Fibroblast of villous mesenchyme (primary cell): ENCODE measurements around the gene EXT2. TPM values are rescaled to one million over a fixed set of nuclear protein-coding genes. Genes with fewer than 3 reads are reported as not detected.

ENCODE experiments used
- DNase-seq: peaks from one replicate; pipeline ENCODE4 v3.0.0-alpha.2; 2010; ENCODE audit warnings: low read depth
- H3K4me3 ChIP-seq: 2 replicates; pipeline ENCODE4 v1.5.1; 2011; ENCODE audit warnings: low read depth, mild to moderate bottlenecking, low read length
- total RNA-seq: library from RNA; depleted of rRNA; stranded (reverse); fragments of >200 nt; gene quantifications from 2 replicates; pipeline ENCODE4 v1.2.3, GENCODE V29; 2012
- TF ChIP-seq, protein P1 (sequence below): IDR thresholded peaks from 2 replicates; pipeline ENCODE4 v1.5.1; 2012; ENCODE audit warnings: low read depth, mild to moderate bottlenecking, low read length; ENCODE audit not compliant: insufficient read depth

Gene EXT2
- total RNA-seq, 1 donor: 161 TPM

DNA sequence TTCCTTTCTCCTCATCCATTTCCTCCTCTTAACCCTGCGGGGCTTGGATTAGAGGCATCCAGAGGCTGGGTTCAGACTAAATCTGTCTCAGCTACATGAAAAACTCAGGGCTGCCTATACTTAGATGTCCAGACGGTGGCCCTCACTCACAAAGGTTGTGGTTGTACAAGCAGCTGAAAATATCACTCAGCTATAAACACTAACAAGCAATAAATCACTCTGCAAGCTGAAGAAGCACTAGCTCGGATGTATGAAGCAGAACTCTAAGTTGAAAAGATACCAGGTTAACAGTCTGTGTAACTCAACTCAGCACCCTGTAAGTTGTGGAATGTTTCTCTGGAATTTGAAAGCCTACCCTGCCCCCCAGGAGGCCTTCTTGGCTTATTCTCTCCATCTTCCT is 82.9 kb downstream of the EXT2 start:
- no peak overlapping the region for H3K4me3 ChIP-seq
- TF ChIP-seq, protein P1, sequence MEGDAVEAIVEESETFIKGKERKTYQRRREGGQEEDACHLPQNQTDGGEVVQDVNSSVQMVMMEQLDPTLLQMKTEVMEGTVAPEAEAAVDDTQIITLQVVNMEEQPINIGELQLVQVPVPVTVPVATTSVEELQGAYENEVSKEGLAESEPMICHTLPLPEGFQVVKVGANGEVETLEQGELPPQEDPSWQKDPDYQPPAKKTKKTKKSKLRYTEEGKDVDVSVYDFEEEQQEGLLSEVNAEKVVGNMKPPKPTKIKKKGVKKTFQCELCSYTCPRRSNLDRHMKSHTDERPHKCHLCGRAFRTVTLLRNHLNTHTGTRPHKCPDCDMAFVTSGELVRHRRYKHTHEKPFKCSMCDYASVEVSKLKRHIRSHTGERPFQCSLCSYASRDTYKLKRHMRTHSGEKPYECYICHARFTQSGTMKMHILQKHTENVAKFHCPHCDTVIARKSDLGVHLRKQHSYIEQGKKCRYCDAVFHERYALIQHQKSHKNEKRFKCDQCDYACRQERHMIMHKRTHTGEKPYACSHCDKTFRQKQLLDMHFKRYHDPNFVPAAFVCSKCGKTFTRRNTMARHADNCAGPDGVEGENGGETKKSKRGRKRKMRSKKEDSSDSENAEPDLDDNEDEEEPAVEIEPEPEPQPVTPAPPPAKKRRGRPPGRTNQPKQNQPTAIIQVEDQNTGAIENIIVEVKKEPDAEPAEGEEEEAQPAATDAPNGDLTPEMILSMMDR: peak; percentile 14
- peak; percentile 71 for DNase-seq

DNA sequence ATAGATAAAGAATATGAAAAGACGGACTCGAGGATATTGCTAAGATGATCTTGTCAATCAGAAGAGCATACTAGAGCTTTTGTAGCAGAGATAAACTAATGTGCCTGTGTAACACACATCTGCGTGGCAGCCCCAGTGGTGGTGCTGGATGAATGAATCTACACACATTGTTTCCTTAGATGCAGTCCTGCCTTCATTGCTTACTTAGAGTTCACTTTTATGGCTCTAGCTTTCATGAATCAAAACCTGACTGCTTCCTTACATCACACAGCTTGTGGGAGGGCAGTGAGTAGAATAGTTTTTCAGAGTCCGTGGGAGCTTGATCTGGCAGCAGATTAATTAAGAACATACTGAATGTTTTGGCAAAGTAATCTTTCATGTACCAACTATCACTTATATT is 83.7 kb downstream of the EXT2 start:
- no peak overlapping the region for H3K4me3 ChIP-seq
- TF ChIP-seq, protein P1: no peak
- DNase-seq: peak; percentile 61

DNA sequence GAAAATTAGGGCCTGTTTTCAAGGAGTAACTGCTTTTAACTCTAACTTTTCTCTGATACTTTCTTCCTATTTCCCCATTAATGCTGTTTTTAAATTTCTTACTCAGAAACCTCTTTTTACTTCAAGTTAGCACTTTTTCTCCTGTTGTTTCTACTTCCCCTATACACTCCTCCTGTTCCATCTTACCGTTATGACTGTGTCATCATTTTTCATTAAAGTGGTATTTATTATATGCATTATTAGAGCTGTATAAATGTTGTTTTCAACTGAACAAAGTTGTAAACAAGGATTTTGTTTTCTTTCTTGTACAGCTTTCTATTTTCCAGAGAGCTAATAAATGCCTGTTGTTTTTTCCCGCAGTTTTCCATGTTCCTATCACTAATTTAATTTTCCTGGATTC is 84.6 kb downstream of the EXT2 start:
- no peak for DNase-seq
- H3K4me3 ChIP-seq: no peak overlapping the region
- TF ChIP-seq, protein P1: no peak

DNA sequence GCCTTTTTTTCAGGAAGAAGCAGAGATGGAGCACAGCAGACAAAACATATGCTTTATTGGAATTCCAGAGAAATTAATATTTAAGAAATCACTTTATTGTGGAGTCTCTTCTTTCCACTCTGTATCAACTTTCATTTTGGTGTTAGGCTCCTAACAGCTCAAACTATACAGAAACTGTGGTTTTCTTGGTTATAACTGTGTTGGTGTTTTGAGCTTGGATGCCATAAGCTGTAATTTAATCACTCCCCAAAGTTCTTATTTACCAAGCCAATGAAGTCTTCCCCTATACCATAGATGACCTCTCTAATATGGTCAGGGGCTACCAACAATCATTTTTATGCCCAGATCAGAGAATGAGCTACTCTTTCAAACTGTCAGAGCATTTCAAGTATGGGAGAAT is 90.0 kb downstream of the EXT2 start:
- TF ChIP-seq, protein P1: no peak
- H3K4me3 ChIP-seq: no peak overlapping the region
- no peak for DNase-seq

DNA sequence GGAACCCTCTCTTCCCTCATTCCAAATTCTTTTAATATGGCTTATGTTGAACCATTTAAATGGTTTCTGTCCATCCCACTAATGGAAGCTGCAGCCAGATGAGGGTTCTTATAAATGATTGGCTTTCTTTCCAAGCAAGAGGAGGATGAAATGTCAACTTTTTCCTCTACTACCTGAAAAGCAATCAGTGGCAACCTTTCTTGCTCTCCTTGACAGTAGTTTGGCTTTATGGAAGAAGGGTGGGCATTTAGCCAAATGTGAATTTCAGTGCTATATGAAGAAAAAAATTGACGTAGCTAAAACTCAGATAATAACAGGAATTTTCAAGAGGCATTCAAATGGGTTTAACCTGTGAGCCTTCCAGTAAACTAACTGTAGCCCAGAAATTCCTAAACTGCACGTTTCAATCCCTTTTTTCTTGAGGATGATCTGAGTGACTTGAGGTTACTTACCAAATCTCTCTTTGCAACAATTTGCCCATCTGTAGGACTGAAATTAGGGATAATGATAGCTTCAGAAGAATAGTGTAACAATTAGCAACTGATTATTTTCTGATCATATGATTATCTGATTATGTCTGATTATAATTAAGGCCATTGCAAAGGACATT is 90.9 kb downstream of the EXT2 start:
- DNase-seq: no peak
- H3K4me3 ChIP-seq: no peak overlapping the region
- TF ChIP-seq, protein P1: no peak

DNA sequence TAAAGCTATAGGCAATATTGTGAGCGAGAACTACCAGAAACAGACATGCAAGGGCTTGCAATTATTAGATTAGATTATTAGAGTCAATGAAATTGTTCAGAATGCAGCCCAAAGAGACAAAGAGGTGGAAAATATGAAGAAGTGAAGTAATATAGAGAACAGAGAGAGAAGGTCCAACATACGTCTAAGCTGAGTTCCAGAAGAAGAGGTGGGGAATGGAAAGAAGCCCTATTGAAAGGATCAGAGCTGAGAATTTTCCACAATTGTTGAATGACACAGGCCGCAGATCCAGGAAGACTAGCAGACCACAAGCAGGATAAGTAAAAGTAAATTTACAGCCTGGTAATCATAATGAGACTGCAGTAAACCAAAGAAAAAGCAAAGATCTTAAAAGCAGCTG is 93.2 kb downstream of the EXT2 start:
- H3K4me3 ChIP-seq: no peak overlapping the region
- TF ChIP-seq, protein P1: no peak
- DNase-seq: peak; percentile 28

DNA sequence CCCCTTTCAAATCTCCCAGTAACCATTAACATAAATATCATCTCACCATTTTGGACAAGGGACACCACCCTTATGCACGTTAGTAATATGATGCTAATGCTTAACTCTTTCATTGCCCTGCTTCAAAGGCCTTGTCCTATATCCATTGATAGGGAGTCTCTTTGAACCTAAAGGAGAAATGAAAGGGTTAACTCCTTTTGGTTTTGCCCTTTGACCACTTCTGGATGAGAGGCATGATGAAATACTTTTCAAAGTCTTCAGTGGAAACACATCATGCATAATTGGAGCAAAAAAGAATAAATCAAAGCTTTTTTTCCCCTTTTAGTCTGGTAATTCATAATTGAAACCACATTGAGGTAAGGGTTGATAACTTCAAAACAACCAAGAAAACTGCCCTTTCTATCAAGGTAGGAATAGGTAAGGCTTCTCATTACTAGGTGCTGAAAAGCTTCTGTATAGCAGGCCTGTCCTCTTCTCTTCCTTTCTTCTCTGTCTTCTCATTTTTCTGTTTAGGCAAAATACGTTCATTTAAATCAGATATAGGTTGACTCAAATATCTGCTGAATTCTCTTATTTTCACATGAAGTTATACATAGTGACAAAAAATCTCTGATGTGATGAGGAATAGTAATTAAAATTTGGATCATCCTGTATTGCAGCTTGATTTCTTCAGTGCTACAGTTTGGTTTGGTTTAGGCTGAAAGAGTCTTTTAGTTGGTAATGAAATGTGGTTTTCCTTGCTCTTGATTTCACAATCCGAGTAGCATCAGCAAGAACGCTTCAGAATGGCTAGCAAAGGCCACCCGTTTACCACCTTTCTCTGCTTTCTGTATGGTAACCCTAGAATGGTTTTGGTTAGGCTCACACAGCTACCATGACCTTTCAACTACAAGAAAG is 94.8 kb downstream of the EXT2 start:
- no peak for DNase-seq
- H3K4me3 ChIP-seq: no peak overlapping the region
- TF ChIP-seq, protein P1: no peak
